ENCODE results near the gene CA12. TPM values are rescaled to one million over a fixed set of nuclear protein-coding genes. Genes with fewer than 3 reads are reported as not detected.

CA12 gene
- total and polyA plus RNA-seq, 9 of the 15 experiments (the other 6 are each of a cell fraction or from before 2014, with no cell fraction given) = 0.01 to 0.78 (median 0.15) TPM; not detected in 1

GRCh38 chr15:63332367-63333124 is 49.1 kb downstream of the CA12 start (continued):
- TF ChIP-seq ZBTB9 (CRISPR knock-in tag; IDR thresholded peaks at IDR 0.05) = no peak
- TF ChIP-seq PBX2 (CRISPR knock-in tag; IDR thresholded peaks at IDR 0.05; ENCODE audit: low read depth) = no peak
- peak; percentile 86 for TF ChIP-seq PBX2 (tag; conservative IDR thresholded peaks at IDR 0.05; ENCODE audit: low read depth)
- no peak for TF ChIP-seq ZNF41 (CRISPR knock-in tag; conservative IDR thresholded peaks at IDR 0.05)

DNA sequence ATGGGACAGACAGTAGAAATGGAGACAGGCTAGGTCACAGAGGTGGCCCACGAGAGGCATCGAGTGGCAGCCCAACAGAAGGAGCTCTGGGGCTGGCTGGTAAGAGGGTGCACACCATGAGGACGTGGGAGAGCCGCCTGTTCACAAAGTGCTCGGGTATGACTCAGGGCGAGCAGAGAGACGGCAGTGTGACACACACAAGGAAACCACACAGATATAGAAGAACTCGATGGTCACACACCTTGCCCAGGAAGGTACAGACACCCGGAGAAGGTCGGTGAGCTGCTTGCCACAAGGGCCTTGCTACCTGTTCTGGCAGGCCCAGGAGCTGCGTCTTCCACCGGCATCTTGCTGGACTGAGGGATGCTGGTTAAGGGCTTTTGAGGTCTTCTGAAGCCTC is 50.2 kb downstream of the CA12 start:
- Histone ChIP-seq H3K4me3 (no peak overlapping the region), H4K20me1 (replicated peaks; ENCODE audit: control insufficient read depth, insufficient read depth, low read length) (no peaks in the 10 kb centered on the region), H2AFZ (ENCODE audit: low read depth, low read length) (peak overlapping the region; percentile 86), H3K36me3 (ENCODE audit: control insufficient read depth, insufficient read depth, low read length) (no peaks in the 10 kb centered on the region), H3K27me3 (ENCODE audit: control insufficient read depth in 2 of 2, insufficient read depth in 2 of 2, low read length in 2 of 2) (no peaks in the 10 kb centered on the region), H3K79me2 (ENCODE audit: control insufficient read depth, insufficient read depth, low read length) (no peaks in the 10 kb centered on the region), H3K27ac (ENCODE audit: extremely low read depth, low read depth, low read length) (no peak overlapping the region), H3K9me1 (ENCODE audit: control insufficient read depth, insufficient read depth, low read length) (no peaks in the 10 kb centered on the region), H3K9ac (ENCODE audit: insufficient read depth in 1 of 2, low read depth in 2 of 2, low read length in 2 of 2) (peak overlapping the region in 1 of 2 experiments; percentile 23; a peak in 2 of 4 replicates), H3K4me1 (replicated peaks in 1 of 2; ENCODE audit: control insufficient read depth in 2 of 2, insufficient read depth in 2 of 2, low read length in 2 of 2) (peaks cover 8 to 12% of the 10 kb centered on the region in 2 experiments; a peak in 4 of 5 replicates), H3K4me2 (ENCODE audit: insufficient read depth, low read length) (peak overlapping the region; percentile 39), H3K9me3 (replicated peaks; ENCODE audit: control insufficient read depth, insufficient read depth, low read depth, low read length) (no peaks in the 10 kb centered on the region)
- intact Hi-C loops (cut with micrococcal nuclease) = no loop called here
- peak in 2 of 4 experiments; percentile 24 to 35 for DNase-seq (ENCODE audit: extremely low read depth in 1 of 4, low spot score in 3 of 4)
- ChIA-PET POLR2A (interaction anchor here (1.0 to 1.3 kb wide), 2 partner anchors 10 to 13 kb away, joined by 3 to 6 read pairs; no protein-coding TSS in a partner anchor), CTCF (ENCODE audit: low intra/inter-chr PET ratio) (no interaction called here)
- FAIRE-seq = peak; percentile 67
- peak; percentile 56 for ATAC-seq
- BruUV-seq (replicated peaks) = no TSS peak
- in situ Hi-C loops (cut with MboI) = no loop called here
- 28% methylated on average over 12 of the region's 12 CpGs for WGBS (ENCODE audit: insufficient coverage, low coverage, missing lambda C conversion rate)
- TF ChIP-seq HMG20A (CRISPR knock-in tag; conservative IDR thresholded peaks at IDR 0.05) = no peak
- TF ChIP-seq RHOXF2B (CRISPR knock-in tag; conservative IDR thresholded peaks at IDR 0.05) = no peak
- no peak for TF ChIP-seq RBM39 (optimal IDR thresholded peaks at IDR 0.05; ENCODE audit: low read depth, low read length)
- no peak for TF ChIP-seq ZC3H8 (IDR thresholded peaks at IDR 0.05)
- no peak for TF ChIP-seq ETV5 (CRISPR knock-in tag; IDR thresholded peaks at IDR 0.05; ENCODE audit: low read depth)
- TF ChIP-seq ARHGAP35 (IDR thresholded peaks at IDR 0.05; ENCODE audit: partially characterized antibody) = no peak
- no peak for TF ChIP-seq ZHX1 (conservative IDR thresholded peaks at IDR 0.05; ENCODE audit: low read length)
- TF ChIP-seq NFATC3 (IDR thresholded peaks at IDR 0.05) = no peak
